22Rv1 (cell line): ENCODE measurements around the gene CDH12.

Experiments
- ZFX ChIP-seq: fragments of 450-650 bp; IDR thresholded peaks from 2 replicates; pipeline ENCODE4 v1.6.1; 2017; ENCODE audit warnings: antibody characterized with exemption, borderline replicate concordance
- TF ChIP-seq, protein P1 (sequence below): fragments of 450-650 bp; IDR thresholded peaks from 2 replicates; pipeline ENCODE4 v1.5.1; 2017; ENCODE audit warnings: mild to moderate bottlenecking

DNA sequence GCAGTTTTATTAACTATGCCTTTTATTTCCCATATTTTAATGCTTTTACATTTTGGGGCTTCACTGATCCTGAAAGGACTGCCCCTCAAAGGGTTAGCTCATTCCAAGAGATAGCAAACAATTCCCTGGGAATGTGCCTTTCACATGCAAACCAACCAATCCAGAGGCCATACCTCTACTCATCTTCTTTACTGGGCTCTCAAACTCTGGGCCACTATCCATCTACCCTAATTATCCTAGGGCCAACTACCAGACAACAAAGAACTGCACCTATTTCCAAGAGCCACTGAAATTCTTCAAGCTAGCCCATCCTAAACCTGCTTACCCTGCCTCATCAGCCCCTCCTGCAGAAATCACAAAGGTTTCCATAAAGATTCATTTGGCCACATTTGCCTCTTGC, 364.7 kb downstream of the CDH12 start:
- TF ChIP-seq, protein P1, sequence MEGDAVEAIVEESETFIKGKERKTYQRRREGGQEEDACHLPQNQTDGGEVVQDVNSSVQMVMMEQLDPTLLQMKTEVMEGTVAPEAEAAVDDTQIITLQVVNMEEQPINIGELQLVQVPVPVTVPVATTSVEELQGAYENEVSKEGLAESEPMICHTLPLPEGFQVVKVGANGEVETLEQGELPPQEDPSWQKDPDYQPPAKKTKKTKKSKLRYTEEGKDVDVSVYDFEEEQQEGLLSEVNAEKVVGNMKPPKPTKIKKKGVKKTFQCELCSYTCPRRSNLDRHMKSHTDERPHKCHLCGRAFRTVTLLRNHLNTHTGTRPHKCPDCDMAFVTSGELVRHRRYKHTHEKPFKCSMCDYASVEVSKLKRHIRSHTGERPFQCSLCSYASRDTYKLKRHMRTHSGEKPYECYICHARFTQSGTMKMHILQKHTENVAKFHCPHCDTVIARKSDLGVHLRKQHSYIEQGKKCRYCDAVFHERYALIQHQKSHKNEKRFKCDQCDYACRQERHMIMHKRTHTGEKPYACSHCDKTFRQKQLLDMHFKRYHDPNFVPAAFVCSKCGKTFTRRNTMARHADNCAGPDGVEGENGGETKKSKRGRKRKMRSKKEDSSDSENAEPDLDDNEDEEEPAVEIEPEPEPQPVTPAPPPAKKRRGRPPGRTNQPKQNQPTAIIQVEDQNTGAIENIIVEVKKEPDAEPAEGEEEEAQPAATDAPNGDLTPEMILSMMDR = no peak
- no peak for TF ChIP-seq ZFX
